Ishikawa (cell line): ENCODE measurements around the gene AADACL4.

ENCODE experiments used
- CEBPB ChIP-seq: IDR thresholded peaks from 2 replicates; pipeline ENCODE4 v1.6.1; 2012
- EP300 ChIP-seq: IDR thresholded peaks from 2 replicates; pipeline ENCODE4 v1.6.1; 2012; ENCODE audit warnings: borderline replicate concordance
- MAX ChIP-seq: IDR thresholded peaks from 2 replicates; pipeline ENCODE4 v1.6.1; 2012
- REST ChIP-seq: IDR thresholded peaks from 2 replicates; pipeline ENCODE4 v1.6.1; 2012; ENCODE audit warnings: low read depth, mild to moderate bottlenecking
- TAF1 ChIP-seq: IDR thresholded peaks from 2 replicates; pipeline ENCODE4 v1.6.1; 2012; ENCODE audit warnings: low read depth, mild to moderate bottlenecking

GRCh38 chr1:12629511-12629956 is 14.4 kb upstream of the AADACL4 start:
- TF ChIP-seq REST = no peak
- TF ChIP-seq EP300 = no peak
- TF ChIP-seq CEBPB = no peak
- no peak for TF ChIP-seq TAF1
- TF ChIP-seq MAX = no peak
